ENCODE measurements around the gene UIMC1. TPM values are rescaled to one million over a fixed set of nuclear protein-coding genes. Genes with fewer than 3 reads are reported as not detected.

UIMC1 gene
- total RNA-seq, 1 donor from 2014 or later: 24.5 TPM

GRCh38 chr5:177022386-177023302 is 16.1 kb upstream of the UIMC1 start, which contains the start of gene ZNF346:
Gene ZNF346, plus strand, starts transcription at chr5:177022696. Its CDS starts 43 bp downstream, at chr5:177022739.
- H3K36me3 ChIP-seq (ENCODE audit: control insufficient read depth, insufficient read depth, low read length): no peaks in the 10 kb centered on the region
- DNase-seq (ENCODE audit: low read depth) (peak; percentile 70), FAIRE-seq (no peak)
- no peaks in the 10 kb centered on the region for H3K27me3 ChIP-seq (ENCODE audit: control insufficient read depth, insufficient read depth, low read length)
- TF ChIP-seq CTCF (IDR thresholded peaks at IDR 0.05; ENCODE audit: insufficient read depth, low read length, severe bottlenecking): peak; percentile 55
- peak within 1 kb of the TSS; percentile 96 for H3K4me3 ChIP-seq (ENCODE audit: low read depth, low read length)

- Histone ChIP-seq H3K27me3 (ENCODE audit: control insufficient read depth, insufficient read depth, low read length) (no peaks in the 10 kb centered on the region), H3K36me3 (ENCODE audit: control insufficient read depth, insufficient read depth, low read length) (no peaks in the 10 kb centered on the region), H3K4me3 (ENCODE audit: low read depth, low read length) (no peak overlapping the region)
- no peak for FAIRE-seq
- TF ChIP-seq CTCF (IDR thresholded peaks at IDR 0.05; ENCODE audit: insufficient read depth, low read length, severe bottlenecking): no peak
- DNase-seq (ENCODE audit: low read depth): no peak
Measured at GRCh38 chr5:177020033-177020432, 13.5 kb upstream of the UIMC1 start.

- no peak for TF ChIP-seq CTCF (IDR thresholded peaks at IDR 0.05; ENCODE audit: insufficient read depth, low read length, severe bottlenecking)
- H3K27me3 ChIP-seq (ENCODE audit: control insufficient read depth, insufficient read depth, low read length): no peaks in the 10 kb centered on the region
- H3K4me3 ChIP-seq (ENCODE audit: low read depth, low read length): no peak overlapping the region
- no peaks in the 10 kb centered on the region for H3K36me3 ChIP-seq (ENCODE audit: control insufficient read depth, insufficient read depth, low read length)
- FAIRE-seq: no peak
- DNase-seq (ENCODE audit: low read depth): no peak
Measured at GRCh38 chr5:177018341-177018740, 11.8 kb upstream of the UIMC1 start.

GRCh38 chr5:177015156-177015555 is 8.6 kb upstream of the UIMC1 start:
- no peaks in the 10 kb centered on the region for H3K36me3 ChIP-seq (ENCODE audit: control insufficient read depth, insufficient read depth, low read length)
- H3K4me3 ChIP-seq (ENCODE audit: low read depth, low read length): no peak overlapping the region
- no peak for TF ChIP-seq CTCF (IDR thresholded peaks at IDR 0.05; ENCODE audit: insufficient read depth, low read length, severe bottlenecking)
- no peak for DNase-seq (ENCODE audit: low read depth)
- no peak for FAIRE-seq
- H3K27me3 ChIP-seq (ENCODE audit: control insufficient read depth, insufficient read depth, low read length): no peaks in the 10 kb centered on the region

- FAIRE-seq: no peak
- no peaks in the 10 kb centered on the region for H3K27me3 ChIP-seq (ENCODE audit: control insufficient read depth, insufficient read depth, low read length)
- H3K36me3 ChIP-seq (ENCODE audit: control insufficient read depth, insufficient read depth, low read length): no peaks in the 10 kb centered on the region
- no peak overlapping the region for H3K4me3 ChIP-seq (ENCODE audit: low read depth, low read length)
- TF ChIP-seq CTCF (IDR thresholded peaks at IDR 0.05; ENCODE audit: insufficient read depth, low read length, severe bottlenecking): no peak
- no peak for DNase-seq (ENCODE audit: low read depth)
Measured at GRCh38 chr5:177010153-177010552, 3.6 kb upstream of the UIMC1 start.

Measured in bronchial epithelial cell (primary cell).